NCI-H2171 (cell line): ENCODE measurements around the gene DCUN1D5.

Experiments
- DNase-seq: peaks from one replicate; lab custom pipeline; 2025; lab: John Stamatoyannopoulos, UW

Gene DCUN1D5

GRCh38 chr11:103091801-103092524, at the start of gene DCUN1D5:
Gene DCUN1D5, minus strand, starts transcription at chr11:103092160. Its CDS starts 288 bp downstream, at chr11:103091872.
- DNase-seq = peak; percentile 69

GRCh38 chr11:103125462-103125861, 33.5 kb upstream of the DCUN1D5 start:
- no peak for DNase-seq

- DNase-seq = no peak
Measured at GRCh38 chr11:103114836-103115235, 22.9 kb upstream of the DCUN1D5 start.

GRCh38 chr11:103112364-103112763, 20.4 kb upstream of the DCUN1D5 start:
- no peak for DNase-seq

- DNase-seq = no peak
Measured at GRCh38 chr11:103111400-103111799, 19.4 kb upstream of the DCUN1D5 start.

- no peak for DNase-seq
Measured at GRCh38 chr11:103110391-103110790, 18.4 kb upstream of the DCUN1D5 start.

GRCh38 chr11:103109818-103110388, 17.9 kb upstream of the DCUN1D5 start:
- DNase-seq = no peak

GRCh38 chr11:103108933-103109817, 17.2 kb upstream of the DCUN1D5 start, which contains the start of gene DYNC2H1:
Gene DYNC2H1, plus strand, starts transcription at chr11:103109426. Its CDS starts 149 bp downstream, at chr11:103109575.
- peak; percentile 69 for DNase-seq

GRCh38 chr11:103097279-103097678, 5.3 kb upstream of the DCUN1D5 start:
- DNase-seq = no peak

- no peak for DNase-seq
Measured at GRCh38 chr11:103091064-103091800, 728 bp downstream of the DCUN1D5 start.

- DNase-seq = no peak
Measured at GRCh38 chr11:103086461-103086860, 5.5 kb downstream of the DCUN1D5 start.

GRCh38 chr11:103085758-103086365, 6.1 kb downstream of the DCUN1D5 start:
- DNase-seq = no peak

- no peak for DNase-seq
Measured at GRCh38 chr11:103079833-103080232, 12.1 kb downstream of the DCUN1D5 start.

GRCh38 chr11:103078710-103079109, 13.2 kb downstream of the DCUN1D5 start:
- DNase-seq = no peak

GRCh38 chr11:103077554-103077953, 14.4 kb downstream of the DCUN1D5 start:
- DNase-seq = no peak

GRCh38 chr11:103076361-103076760, 15.6 kb downstream of the DCUN1D5 start:
- DNase-seq = no peak

GRCh38 chr11:103071008-103071407, 21.0 kb downstream of the DCUN1D5 start:
- DNase-seq = no peak

- no peak for DNase-seq
Measured at GRCh38 chr11:103070142-103070541, 21.8 kb downstream of the DCUN1D5 start.

GRCh38 chr11:103069367-103069766, 22.6 kb downstream of the DCUN1D5 start:
- DNase-seq = no peak

GRCh38 chr11:103067118-103067517, 24.8 kb downstream of the DCUN1D5 start:
- no peak for DNase-seq

GRCh38 chr11:103061656-103062055, 30.3 kb downstream of the DCUN1D5 start:
- DNase-seq = no peak
